UCSD-AML1 (cell line): ENCODE measurements around the gene IFNA10.
"Not testable (repeated sequence)": the region's sequence is repeated elsewhere in the genome, so short reads cannot be mapped to it uniquely, and the experiment has no call there.

ENCODE experiments used
- DNase-seq: peaks from one replicate; lab custom pipeline; 2025; ENCODE audit not compliant: unreplicated experiment; lab: John Stamatoyannopoulos, UW

Gene IFNA10

GRCh38 chr9:21207043-21207442 lies at the start of gene IFNA10:
IFNA10 (minus strand) TSS chr9:21207143; CDS start chr9:21207097, 46 bp downstream.
- not testable (repeated sequence) for DNase-seq

GRCh38 chr9:21255538-21256212 lies 48.7 kb upstream of the IFNA10 start:
- DNase-seq = no peak

- DNase-seq = peak; percentile 63
These were observed 46.0 kb upstream of the IFNA10 start for GRCh38 chr9:21252721-21253547.

GRCh38 chr9:21251638-21252037 lies 44.7 kb upstream of the IFNA10 start:
- no peak for DNase-seq

GRCh38 chr9:21251190-21251589 lies 44.2 kb upstream of the IFNA10 start:
- no peak for DNase-seq

- no peak for DNase-seq
These were observed 37.9 kb upstream of the IFNA10 start for GRCh38 chr9:21244836-21245235.

- no peak for DNase-seq
These were observed 33.0 kb upstream of the IFNA10 start, which contains the start of gene IFNA14 for GRCh38 chr9:21239911-21240310. IFNA14 (minus strand) TSS chr9:21240005; CDS start chr9:21239935, 70 bp downstream.

GRCh38 chr9:21236360-21236714 lies 29.4 kb upstream of the IFNA10 start:
- not testable (repeated sequence) for DNase-seq

- peak; percentile 21 for DNase-seq
These were observed 28.8 kb upstream of the IFNA10 start for GRCh38 chr9:21235468-21236359.

- no peak for DNase-seq
These were observed 27.3 kb upstream of the IFNA10 start for GRCh38 chr9:21234153-21234687.

GRCh38 chr9:21233258-21233657 lies 26.3 kb upstream of the IFNA10 start:
- no peak for DNase-seq

GRCh38 chr9:21228122-21228521 lies 21.2 kb upstream of the IFNA10 start, which contains the start of gene IFNA17:
IFNA17 (minus strand) TSS chr9:21228222; CDS start chr9:21228173, 49 bp downstream.
- DNase-seq = no peak

GRCh38 chr9:21217211-21217610 lies 10.3 kb upstream of the IFNA10 start, which contains the start of gene IFNA16:
IFNA16 (minus strand) TSS chr9:21217311; CDS start chr9:21217305, 6 bp downstream.
- not testable (repeated sequence) for DNase-seq

- not testable (repeated sequence) for DNase-seq
These were observed 6.7 kb upstream of the IFNA10 start for GRCh38 chr9:21213411-21214326.

GRCh38 chr9:21212160-21212559 lies 5.2 kb upstream of the IFNA10 start:
- DNase-seq = not testable (repeated sequence)

- DNase-seq = not testable (repeated sequence)
These were observed 3.8 kb upstream of the IFNA10 start for GRCh38 chr9:21210782-21211181.

- DNase-seq = no peak
These were observed 3.4 kb upstream of the IFNA10 start for GRCh38 chr9:21210311-21210710.

- DNase-seq = no peak
These were observed 1.7 kb downstream of the IFNA10 start for GRCh38 chr9:21205204-21205603.

- DNase-seq = not testable (repeated sequence)
These were observed 4.8 kb downstream of the IFNA10 start, which contains the start of gene IFNA7 for GRCh38 chr9:21202105-21202504. IFNA7 (minus strand) TSS chr9:21202205; CDS start chr9:21202165, 40 bp downstream.
